GM08714 (cell line): Measurements from ENCODE around the gene WDR72.
"Not testable (repeated sequence)": the region's sequence is repeated elsewhere in the genome, so short reads cannot be mapped to it uniquely, and the experiment has no call there.

Experiments used
- H3K4me3 ChIP-seq: fragments of 200-500 bp; sonication (Bioruptor generic); 2 replicates; pipeline ENCODE4 v1.5.1; 2014; ENCODE audit warnings: mild to moderate bottlenecking, low read length, inconsistent platforms
- ZNF274 ChIP-seq: IDR thresholded peaks from 2 replicates; pipeline ENCODE4 v1.6.1; 2012; ENCODE audit warnings: mild to moderate bottlenecking, low read depth, low read length

Gene WDR72

DNA sequence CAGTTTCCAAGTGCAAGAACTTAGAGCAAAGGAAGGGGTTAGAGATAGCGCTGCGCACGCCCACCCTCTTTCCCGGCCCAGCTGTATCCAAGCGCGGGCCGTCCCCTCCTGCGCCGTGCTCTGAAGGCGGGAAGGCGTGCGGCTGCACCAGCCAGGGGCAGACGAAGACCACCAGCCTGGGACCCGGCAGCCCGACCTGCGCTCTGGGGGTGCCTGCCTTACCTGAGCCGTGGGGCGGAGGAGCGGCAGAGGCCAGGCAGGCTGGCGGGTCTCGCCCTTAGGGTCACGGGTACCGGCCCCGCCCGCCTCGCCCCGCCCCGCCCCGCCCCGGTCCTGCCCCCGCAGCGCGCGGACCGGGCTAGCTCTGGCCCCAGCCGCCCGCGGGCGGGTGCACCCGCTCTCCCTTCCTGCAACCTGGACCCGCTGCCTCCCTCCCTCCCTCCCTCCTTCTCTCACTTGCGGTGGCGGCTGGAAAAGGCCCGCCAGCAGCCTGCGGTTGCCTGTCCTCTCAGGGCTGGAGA, at the start of gene WDR72:
TSS of gene WDR72 (minus strand) at position 253 of the 521 bp plus-strand sequence. CDS start 26,514 bp downstream, outside the sequence.
- no peak for TF ChIP-seq ZNF274
- no peak within 1 kb of the TSS for H3K4me3 ChIP-seq

DNA sequence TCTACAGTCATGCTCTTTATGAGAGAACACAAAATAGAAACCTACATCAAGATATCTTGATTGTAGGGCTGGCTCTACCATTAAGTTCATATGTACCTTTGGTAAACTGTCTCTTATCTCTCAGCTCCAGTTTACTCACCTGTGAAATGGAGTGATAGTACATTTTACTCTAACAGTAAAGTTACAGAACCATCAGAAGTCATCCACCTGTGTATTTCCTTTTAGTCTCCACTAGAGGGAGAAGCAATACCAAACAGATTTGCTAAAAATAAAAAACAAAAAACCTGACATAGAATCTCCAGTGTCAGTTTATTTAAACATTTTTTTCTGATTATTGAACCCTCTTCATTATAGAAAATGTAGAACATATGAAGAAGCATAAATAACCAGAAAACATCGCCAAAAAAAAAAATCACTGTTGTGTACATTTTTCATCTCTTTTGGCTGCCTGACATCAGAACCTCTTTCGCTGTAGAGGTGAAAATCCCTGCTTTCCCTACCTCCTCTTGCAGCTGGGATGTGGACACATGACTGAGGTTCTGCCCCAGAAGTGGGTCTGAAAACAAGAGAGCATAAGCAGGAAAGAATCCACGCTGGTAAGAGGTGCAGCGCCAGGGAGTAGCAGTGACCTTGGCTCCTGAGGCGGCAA, 48.7 kb upstream of the WDR72 start:
- H3K4me3 ChIP-seq, result no peak overlapping the region
- TF ChIP-seq ZNF274, result no peak

DNA sequence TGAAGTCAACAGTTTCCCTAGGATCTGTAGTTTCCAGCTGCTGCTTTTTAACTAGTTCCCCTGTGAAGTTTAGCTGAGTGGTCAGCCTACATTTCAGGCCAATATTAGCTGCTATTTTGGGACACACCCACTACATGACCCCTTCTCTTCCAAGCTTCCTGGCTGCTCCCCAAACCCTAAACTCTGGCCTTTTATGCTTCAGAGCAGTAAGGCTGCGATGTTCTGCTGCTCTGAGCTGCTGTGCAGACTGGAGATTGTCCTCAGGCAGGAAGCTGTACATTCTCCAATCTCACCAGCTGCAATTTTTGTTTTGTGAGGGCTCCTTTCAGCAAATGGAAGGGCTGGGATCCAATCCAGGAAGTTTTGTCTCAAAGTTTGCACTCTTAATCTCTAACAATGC, 48.0 kb upstream of the WDR72 start:
- TF ChIP-seq ZNF274, result no peak

DNA sequence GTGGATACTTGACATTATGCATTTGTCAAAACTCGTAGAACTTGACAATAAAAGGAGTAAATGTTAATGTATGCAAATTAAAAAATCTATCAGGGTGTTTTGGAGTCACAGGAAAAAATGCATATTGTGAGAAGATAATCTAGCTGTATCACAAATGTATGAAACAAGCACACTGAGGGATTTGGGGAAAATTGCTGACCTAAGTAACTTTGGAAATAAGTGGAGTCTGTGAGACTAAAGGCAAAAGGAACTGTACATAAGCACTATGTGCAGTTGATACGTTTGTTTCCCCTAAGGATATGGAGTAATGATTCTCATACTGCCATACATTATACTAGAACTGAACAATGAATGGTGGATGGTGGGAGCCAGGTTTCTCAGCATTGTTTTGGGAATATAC, 43.2 kb upstream of the WDR72 start:
- no peak overlapping the region for H3K4me3 ChIP-seq
- TF ChIP-seq ZNF274, result no peak

More for the DNA sequence above, 48.0 kb upstream of the WDR72 start:
- H3K4me3 ChIP-seq, result no peak overlapping the region

DNA sequence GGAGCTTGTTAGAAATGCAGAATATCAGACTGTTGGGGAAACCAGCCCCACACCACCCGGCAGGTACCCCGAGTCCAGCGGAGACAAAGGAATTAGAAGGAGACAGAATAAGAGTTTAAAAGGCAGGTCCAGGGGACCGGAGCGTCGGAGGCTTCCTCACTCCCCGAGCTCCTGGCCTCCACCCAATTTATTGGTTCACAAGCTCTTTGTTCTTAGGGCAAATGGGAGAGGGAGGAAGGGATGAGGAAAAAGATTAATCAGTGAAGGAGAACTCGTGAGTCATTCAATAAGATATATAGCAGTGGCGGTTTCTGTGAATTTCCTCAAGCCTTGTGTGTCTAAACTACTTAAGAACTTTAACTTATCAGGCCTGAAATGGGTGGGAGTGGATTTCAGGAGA, 32.1 kb upstream of the WDR72 start:
- no peak for TF ChIP-seq ZNF274
- no peak overlapping the region for H3K4me3 ChIP-seq

DNA sequence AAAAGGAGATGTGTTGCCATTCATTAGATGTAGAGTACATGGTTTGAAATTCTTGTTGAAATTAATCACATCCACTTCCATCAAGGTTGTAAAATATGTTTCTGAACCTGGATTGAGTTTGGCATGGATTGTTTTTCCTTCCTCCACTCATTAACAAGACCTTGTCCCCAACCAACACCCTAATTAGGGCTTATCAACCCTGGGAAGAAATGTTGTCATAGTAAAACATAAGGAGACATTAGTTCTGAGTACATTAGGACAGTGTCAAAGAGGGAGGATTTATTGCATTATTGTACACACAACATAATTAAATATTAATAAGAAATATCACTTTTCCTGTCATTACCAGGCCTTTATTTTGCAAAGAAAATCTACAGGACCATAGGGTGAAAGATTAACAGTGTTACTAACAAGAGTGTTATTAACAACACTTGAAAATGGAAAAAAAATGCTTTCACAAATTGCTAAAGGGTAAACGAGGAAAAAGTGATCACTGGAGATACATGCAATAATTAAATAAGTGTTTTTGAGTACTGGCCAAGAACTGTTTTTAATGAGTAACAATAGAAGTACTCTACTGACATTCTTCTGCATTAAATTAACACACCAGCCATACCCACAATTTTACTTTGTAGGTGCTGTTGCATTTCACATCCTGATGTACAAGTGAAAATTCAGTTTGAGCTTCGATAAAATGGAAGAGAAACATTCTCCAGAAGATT, 30.4 kb upstream of the WDR72 start:
- H3K4me3 ChIP-seq, result no peak overlapping the region
- no peak for TF ChIP-seq ZNF274

DNA sequence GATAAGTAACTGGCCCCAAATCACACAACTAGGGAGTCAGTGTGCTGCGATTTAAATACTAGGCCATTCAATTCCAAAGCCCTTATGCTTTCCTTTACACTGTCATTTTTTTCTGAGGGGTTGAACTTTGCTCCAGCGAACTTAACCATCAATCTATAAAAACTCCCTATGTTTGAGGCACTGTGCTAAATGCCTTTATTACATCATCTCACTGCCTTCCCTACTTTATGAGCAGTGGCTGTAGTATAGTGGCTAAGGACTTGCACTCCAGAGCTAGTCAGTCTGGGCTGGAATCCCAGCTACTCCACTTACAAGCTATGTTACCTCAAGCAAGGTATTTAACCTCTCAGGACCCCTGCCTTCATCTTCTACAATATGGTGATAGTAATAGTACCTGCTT, 26.9 kb upstream of the WDR72 start:
- H3K4me3 ChIP-seq, result no peak overlapping the region
- no peak for TF ChIP-seq ZNF274

DNA sequence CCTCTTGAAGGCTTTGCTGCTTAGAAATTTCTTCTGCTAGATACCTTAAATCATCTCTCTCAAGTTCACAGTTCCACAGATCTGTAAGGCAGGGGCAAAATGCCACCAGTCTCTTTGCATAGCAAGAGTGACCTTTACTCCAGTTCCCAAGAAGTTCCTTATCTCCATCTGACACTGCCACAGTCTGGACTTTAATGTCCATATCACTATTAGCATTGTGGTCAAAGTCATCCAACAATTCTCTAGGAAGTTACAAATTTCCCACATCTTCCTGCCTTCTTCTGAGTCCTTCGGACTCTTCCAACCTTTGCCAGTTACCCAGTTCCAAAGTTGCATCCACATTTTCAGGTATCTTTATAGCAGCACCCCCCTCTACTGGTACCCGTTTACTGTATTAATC, 25.8 kb upstream of the WDR72 start:
- not testable (repeated sequence) for H3K4me3 ChIP-seq

DNA sequence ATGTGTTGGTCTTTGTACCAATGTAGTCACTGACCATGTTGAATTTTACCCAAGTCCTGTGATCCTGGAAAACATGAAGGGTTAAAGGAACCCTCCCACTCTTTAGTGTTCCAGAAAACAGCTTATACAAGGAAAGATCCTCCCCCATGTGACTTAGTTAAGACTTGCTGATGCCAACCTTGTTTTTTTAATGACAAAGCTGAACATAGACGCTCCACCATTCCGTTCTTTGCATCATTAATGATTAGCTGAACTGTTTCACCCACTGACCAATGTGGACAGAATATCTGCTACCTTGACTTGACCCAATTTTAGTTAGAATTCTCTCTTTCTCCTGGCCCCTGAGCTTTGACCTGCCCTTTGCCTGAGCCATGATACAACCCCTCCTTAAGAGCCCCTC, 3.5 kb upstream of the WDR72 start:
- no peak overlapping the region for H3K4me3 ChIP-seq
- no peak for TF ChIP-seq ZNF274

DNA sequence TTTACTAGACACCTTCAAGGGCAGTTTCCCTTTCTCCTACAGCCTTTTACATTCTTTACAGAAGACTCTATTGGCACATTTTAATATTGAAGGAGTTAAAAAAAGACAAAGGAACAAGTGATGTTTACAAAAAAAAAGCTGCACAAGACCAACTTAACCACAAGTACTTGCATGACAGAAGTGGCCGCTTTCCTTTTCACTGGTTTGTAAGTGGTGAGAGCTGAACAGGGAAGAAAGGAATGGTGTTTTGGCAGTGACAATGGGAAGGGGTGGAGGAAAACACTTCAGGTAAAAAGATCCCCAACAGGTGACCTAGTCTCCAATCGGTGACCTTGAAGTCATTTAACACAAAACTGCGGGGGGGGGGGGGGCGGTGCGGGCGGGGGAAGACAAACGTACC, 1.1 kb downstream of the WDR72 start:
- TF ChIP-seq ZNF274, result no peak
- no peak overlapping the region for H3K4me3 ChIP-seq

DNA sequence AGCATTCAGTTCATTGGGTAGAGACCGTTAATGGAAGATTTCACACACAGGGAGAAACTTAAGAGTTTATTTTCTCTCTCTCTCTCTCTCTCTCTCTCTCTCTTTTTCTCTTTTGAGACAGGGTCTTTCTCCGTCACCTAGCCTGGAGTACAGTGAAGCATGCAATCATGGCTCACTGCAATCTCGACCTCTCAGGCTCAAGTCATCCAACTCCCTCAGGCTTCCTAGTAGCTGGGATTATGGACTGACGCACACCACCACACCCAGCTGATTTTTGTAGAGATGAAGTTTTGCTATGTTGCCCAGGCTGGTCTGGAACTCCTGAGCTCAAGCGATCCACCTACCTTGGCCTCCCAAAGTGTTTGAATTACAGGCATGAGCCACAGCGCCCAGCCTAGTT, 1.6 kb downstream of the WDR72 start:
- H3K4me3 ChIP-seq, result no peak overlapping the region
- no peak for TF ChIP-seq ZNF274

DNA sequence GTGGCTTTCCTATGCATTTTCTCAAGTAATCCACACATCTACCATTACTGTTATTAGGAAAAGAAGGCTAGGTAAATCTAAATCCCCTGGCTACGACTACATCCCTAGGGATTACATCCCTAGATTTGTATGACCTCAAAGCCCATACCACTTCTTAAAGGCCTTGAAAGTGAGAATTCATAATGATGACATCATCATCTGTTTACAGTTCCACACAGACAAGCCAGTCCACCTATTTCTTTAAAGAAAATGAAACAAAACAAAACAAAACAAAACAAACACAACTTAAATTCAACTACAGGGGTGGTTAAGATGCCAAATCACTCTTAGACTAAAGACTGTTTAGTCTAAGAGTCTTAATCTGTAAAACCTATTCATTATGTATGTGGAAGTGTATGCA, 5.7 kb downstream of the WDR72 start:
- TF ChIP-seq ZNF274, result no peak

DNA sequence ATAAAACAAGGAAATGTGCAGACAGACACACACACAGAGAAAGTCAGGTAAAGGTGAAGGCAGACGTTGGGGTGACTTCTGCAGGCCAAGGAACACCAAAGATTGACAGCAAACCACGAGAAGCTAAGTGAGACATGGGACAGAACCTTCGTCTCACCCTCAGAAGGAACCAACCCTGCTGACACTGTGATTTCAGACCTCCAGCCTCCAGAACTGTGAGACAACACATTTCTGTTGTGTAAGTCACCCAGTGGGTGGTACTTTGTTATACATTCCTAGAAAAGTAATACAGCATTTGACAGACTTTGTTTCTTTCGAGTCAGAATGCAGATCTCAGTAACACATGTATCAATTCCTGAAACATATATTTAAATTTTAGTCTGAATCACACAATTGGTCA, 7.1 kb downstream of the WDR72 start:
- no peak for TF ChIP-seq ZNF274
- H3K4me3 ChIP-seq, result no peak overlapping the region

More for the DNA sequence above, 5.7 kb downstream of the WDR72 start:
- no peak overlapping the region for H3K4me3 ChIP-seq

DNA sequence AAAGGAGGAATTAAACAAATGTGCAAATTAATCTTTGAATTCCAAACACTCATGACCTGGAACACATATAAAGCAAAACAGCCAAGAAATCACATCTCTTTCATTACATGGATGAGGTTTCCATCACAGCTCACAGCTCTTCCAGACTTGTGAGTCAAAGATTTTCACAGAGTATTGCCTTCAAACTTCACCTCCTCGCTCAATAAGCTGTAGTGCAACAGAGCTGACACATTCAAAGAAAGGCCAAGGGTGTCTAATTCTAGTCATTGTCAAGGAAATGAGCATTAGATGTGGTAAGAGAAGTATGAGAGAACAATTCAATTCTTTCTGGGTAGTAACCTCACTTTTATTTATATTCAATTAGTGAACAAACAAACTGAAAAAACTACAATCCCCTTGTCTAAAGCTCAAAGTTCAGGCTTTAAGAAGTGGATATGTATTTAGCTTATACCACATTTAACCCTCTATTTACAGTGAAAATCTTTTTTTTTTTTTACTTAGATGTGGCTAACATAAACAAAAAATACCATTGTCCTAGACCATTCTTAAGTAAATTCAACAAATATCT, 11.9 kb downstream of the WDR72 start:
- no peak for TF ChIP-seq ZNF274
- H3K4me3 ChIP-seq, result no peak overlapping the region

DNA sequence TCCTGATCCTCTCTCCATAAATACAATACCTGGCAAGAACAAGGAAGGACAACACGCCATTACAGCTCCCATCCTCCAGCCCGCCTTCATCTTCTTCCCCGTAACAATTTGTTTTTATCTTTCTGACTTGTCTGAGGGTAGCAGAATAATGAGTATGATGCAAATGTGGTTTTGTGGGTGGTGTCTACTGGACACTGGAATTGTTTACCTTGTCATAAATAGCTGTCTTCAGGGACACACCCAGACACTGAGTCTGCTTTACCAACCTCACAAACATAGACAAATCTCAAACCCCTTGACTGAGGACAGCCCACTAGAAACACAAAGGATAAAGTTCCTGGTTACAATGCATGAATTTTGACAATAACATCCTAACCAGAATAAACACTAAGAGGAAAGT, 13.4 kb downstream of the WDR72 start:
- no peak overlapping the region for H3K4me3 ChIP-seq
- TF ChIP-seq ZNF274, result no peak

DNA sequence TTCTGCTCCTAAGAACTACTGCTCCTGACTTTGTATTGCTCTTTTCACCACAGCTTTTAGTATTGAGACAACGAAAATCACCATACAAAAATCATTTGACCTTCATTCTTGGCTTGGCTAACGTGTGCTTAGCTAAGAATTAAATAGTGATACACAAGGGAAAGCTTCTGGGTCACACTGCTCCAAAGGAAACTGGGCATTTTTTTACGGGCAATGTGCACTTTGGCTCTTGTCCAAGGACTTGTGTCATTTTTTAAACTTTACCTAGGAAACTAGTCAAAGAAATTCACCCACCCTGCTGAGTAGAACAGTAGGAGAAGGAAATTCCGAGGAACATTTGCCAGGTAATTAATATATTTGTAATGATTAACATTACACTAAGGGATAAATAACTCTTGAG, 19.8 kb downstream of the WDR72 start:
- H3K4me3 ChIP-seq, result no peak overlapping the region
- TF ChIP-seq ZNF274, result no peak
